GM18870 (cell line): Measurements from ENCODE around the gene HHEX.
"Not testable (repeated sequence)": the region's sequence is repeated elsewhere in the genome, so short reads cannot be mapped to it uniquely, and the experiment has no call there.

Source experiments
- ATAC-seq: cut with Tn5 transposase; IDR thresholded peaks from one replicate; pipeline ENCODE4 v1.9.1; 2021; ENCODE audit warnings: moderate library complexity; ENCODE audit not compliant: unreplicated experiment

HHEX gene

DNA sequence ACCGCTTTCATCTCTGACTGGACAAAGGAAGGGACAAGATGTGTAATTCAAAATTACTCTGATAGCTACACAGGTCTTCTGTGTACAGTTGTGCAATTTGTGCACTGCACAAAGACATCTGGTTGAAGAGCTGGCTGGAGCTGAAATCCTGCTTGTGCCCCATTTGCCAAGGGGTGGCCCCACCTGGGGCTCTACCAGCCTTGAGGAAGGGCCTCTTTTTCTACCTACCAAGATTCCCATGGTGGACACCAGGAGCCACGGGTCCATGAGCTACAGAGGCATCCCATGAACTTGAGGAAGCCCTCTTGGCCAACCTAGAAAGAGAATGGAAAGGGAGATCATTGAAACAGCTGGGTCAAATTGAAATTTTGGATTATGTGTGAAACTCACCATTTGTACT is 43.2 kb downstream of the HHEX start:
- no peak for ATAC-seq

DNA sequence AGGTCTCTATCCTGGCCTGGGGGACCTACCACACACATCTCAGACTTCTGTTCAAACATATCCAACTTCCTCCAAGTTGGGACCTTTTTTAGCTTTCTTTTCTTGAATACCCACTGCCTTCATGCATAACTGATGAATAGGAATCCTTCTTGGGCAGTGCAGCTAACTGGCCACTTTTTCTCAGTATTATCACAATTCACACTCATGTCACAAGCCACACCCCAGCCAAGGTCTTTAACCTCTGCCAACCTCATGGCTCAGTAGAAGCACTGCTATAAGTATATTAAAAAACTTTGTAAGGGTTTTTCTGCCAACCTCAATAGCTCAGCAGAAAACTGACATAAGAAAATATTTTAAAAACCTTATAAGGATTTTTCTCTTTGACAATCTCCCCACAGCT is 44.5 kb downstream of the HHEX start:
- no peak for ATAC-seq

- no peak for ATAC-seq
Measured at GRCh38 chr10:92735938-92736337, 46.2 kb downstream of the HHEX start.

GRCh38 chr10:92737484-92737883 is 47.7 kb downstream of the HHEX start:
- no peak for ATAC-seq

- ATAC-seq, result no peak
Measured at GRCh38 chr10:92740762-92741161, 51.0 kb downstream of the HHEX start.

DNA sequence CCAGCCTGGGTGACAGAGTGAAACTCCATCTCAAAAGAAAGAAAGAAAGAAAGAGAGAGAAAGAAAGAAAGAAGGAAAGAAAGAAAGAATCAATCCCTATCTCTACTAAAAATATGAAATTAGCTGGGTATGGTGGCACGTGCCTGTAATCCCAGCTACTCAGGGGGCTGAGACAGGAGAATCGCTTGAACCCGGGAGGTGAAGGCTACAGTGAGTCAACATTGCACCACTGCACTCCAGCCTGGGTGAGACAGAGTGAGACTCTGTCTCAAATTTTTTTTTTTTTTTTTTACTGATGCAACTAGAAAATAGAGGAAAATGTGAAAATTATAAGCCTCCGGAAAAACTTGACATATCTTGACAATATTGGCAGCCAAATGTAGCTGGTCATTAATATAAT is 52.0 kb downstream of the HHEX start:
- not testable (repeated sequence) for ATAC-seq

GRCh38 chr10:92742331-92743228 is 52.8 kb downstream of the HHEX start:
- ATAC-seq, result peak; percentile 97
